A673 (cell line): ENCODE data around the gene PTGES. TPM values are rescaled to one million over a fixed set of nuclear protein-coding genes. Genes with fewer than 3 reads are reported as not detected.

Source experiments
- BruUV-seq: library from RNA; stranded (reverse); fragments of 400-500 nt; replicated peaks from 2 replicates; lab custom pipeline; 2021; lab: Mats Ljungman, UMichigan
- CTCF ChIA-PET: fragments of 300-600 bp; sonication (Branson Sonifier 250); formaldehyde crosslinking; loops from one replicate; lab custom pipeline; 2022; ENCODE audit warnings: antibody characterized with exemption; lab: Charles Lee
- POLR2A ChIA-PET: fragments of 300-600 bp; sonication (Branson Sonifier 250); formaldehyde crosslinking; loops from one replicate; lab custom pipeline; 2022; ENCODE audit warnings: antibody characterized with exemption; ENCODE audit not compliant: low non-redundant PET; lab: Charles Lee
- DNase-seq: peaks from one replicate; pipeline ENCODE4 v3.0.0-alpha.2; 2015; ENCODE audit warnings: low spot score
- H3K27ac ChIP-seq: fragments of 200-600 bp; sonication (generic); 2 replicates; pipeline ENCODE4 v1.5.1; 2016; ENCODE audit warnings: mixed run types, low read depth, mild to moderate bottlenecking, mixed read lengths, antibody characterized with exemption, low read length; ENCODE audit not compliant: poor library complexity, severe bottlenecking
- H3K27me3 ChIP-seq: fragments of 200-600 bp; sonication (generic); replicated peaks from 2 replicates; pipeline ENCODE4 v1.6.1; 2017; ENCODE audit warnings: mixed run types, low read depth, mild to moderate bottlenecking, mixed read lengths, antibody characterized with exemption, low read length; ENCODE audit not compliant: insufficient read depth, poor library complexity
- H3K36me3 ChIP-seq: fragments of 200-600 bp; sonication (generic); 2 replicates; pipeline ENCODE4 v1.6.1; 2016; ENCODE audit warnings: mixed run types, mild to moderate bottlenecking, mixed read lengths, antibody characterized with exemption, low read length; ENCODE audit not compliant: insufficient read depth, poor library complexity, severe bottlenecking
- H3K4me1 ChIP-seq: fragments of 200-600 bp; sonication (generic); 2 replicates; pipeline ENCODE4 v1.6.1; 2017; ENCODE audit warnings: mixed run types, mild to moderate bottlenecking, mixed read lengths, antibody characterized with exemption, low read length; ENCODE audit not compliant: insufficient read depth, poor library complexity, severe bottlenecking
- H3K4me3 ChIP-seq: fragments of 200-600 bp; sonication (generic); 2 replicates; pipeline ENCODE4 v1.5.1; 2016; ENCODE audit warnings: low read depth, mixed run types, mild to moderate bottlenecking, mixed read lengths, low read length; ENCODE audit not compliant: poor library complexity, severe bottlenecking
- H3K9me3 ChIP-seq: fragments of 200-600 bp; sonication (generic); 2 replicates; pipeline ENCODE4 v1.6.1; 2016; ENCODE audit warnings: mixed run types, low read depth, mild to moderate bottlenecking, mixed read lengths, antibody characterized with exemption, low read length; ENCODE audit not compliant: poor library complexity, severe bottlenecking
- CTCF ChIP-seq: fragments of 300-800, 200-600 bp; sonication (generic); conservative IDR thresholded peaks from 2 replicates; pipeline ENCODE4 v1.5.1; 2017; ENCODE audit warnings: low read depth, mild to moderate bottlenecking, antibody characterized with exemption, low read length, moderate library complexity, mixed read lengths
- EZH2 ChIP-seq: fragments of 200-600 bp; sonication (generic); IDR thresholded peaks from 2 replicates; pipeline ENCODE4 v1.6.1; 2017; ENCODE audit warnings: borderline replicate concordance, low read depth, mild to moderate bottlenecking, mixed read lengths, antibody characterized with exemption, low read length; ENCODE audit not compliant: poor library complexity, severe bottlenecking
- intact Hi-C: fragments of 100-400 bp; cut with micrococcal nuclease; formaldehyde crosslinking; loops from one replicate; pipeline ENCODE4 v1.10.0; 2022; ENCODE audit not compliant: unreplicated experiment
- total RNA-seq: library from RNA; stranded (reverse); gene quantifications from 2 replicates; pipeline ENCODE4 v1.2.3, GENCODE V29; 2021

PTGES gene
- total RNA-seq, 1 experiment from 2014 or later, result 0.80 TPM

- peaks cover 22% of the 10 kb centered on the region for H3K4me1 ChIP-seq
- TF ChIP-seq CTCF (no peak), EZH2 (no peak)
- no TSS peak for BruUV-seq
- intact Hi-C loops, result no loop called here
- H3K9me3 ChIP-seq, result no peaks in the 10 kb centered on the region
- H3K27ac ChIP-seq, result peak overlapping the region; percentile 1
- no peak for DNase-seq
- H3K27me3 ChIP-seq, result no peaks in the 10 kb centered on the region
- ChIA-PET CTCF (no interaction called here), POLR2A (interaction anchor here (0.6 kb wide), 1 partner anchor 107 kb away, joined by 3 read pairs; no protein-coding TSS in a partner anchor)
- H3K4me3 ChIP-seq, result no peak overlapping the region
- H3K36me3 ChIP-seq, result no peaks in the 10 kb centered on the region
Measured at GRCh38 chr9:129695870-129696269, 57.0 kb downstream of the PTGES start.

GRCh38 chr9:129694243-129694646 is 58.6 kb downstream of the PTGES start:
- H3K36me3 ChIP-seq, result no peaks in the 10 kb centered on the region
- no peaks in the 10 kb centered on the region for H3K9me3 ChIP-seq
- BruUV-seq, result no TSS peak
- H3K4me3 ChIP-seq, result no peak overlapping the region
- TF ChIP-seq CTCF (no peak), EZH2 (no peak)
- no peak overlapping the region for H3K27ac ChIP-seq
- ChIA-PET POLR2A (no interaction called here), CTCF (no interaction called here)
- no peak for DNase-seq
- peaks cover 22% of the 10 kb centered on the region for H3K4me1 ChIP-seq
- intact Hi-C loops, result no loop called here
- H3K27me3 ChIP-seq, result no peaks in the 10 kb centered on the region

- H3K27me3 ChIP-seq, result no peaks in the 10 kb centered on the region
- no peak overlapping the region for H3K4me3 ChIP-seq
- ChIA-PET CTCF (no interaction called here), POLR2A (no interaction called here)
- no peaks in the 10 kb centered on the region for H3K9me3 ChIP-seq
- H3K36me3 ChIP-seq, result no peaks in the 10 kb centered on the region
- no TSS peak for BruUV-seq
- intact Hi-C loops, result no loop called here
- H3K4me1 ChIP-seq, result peaks cover 22% of the 10 kb centered on the region
- TF ChIP-seq EZH2, result no peak
- no peak overlapping the region for H3K27ac ChIP-seq
- no peak for DNase-seq
Measured at GRCh38 chr9:129693741-129694140, 59.1 kb downstream of the PTGES start.

- POLR2A ChIA-PET, result no interaction called here
- no TSS peak for BruUV-seq
Measured at GRCh38 chr9:129692534-129692933, 60.3 kb downstream of the PTGES start.

More at GRCh38 chr9:129692534-129692933, 60.3 kb downstream of the PTGES start:
- TF ChIP-seq CTCF, result no peak
- DNase-seq, result no peak
- intact Hi-C loops, result no loop called here
- Histone ChIP-seq H3K27me3 (no peaks in the 10 kb centered on the region), H3K36me3 (no peaks in the 10 kb centered on the region), H3K27ac (no peak overlapping the region), H3K4me1 (peaks cover 11% of the 10 kb centered on the region), H3K4me3 (no peak overlapping the region), H3K9me3 (no peaks in the 10 kb centered on the region)
- CTCF ChIA-PET, result no interaction called here
